HG03558 (cell line): ENCODE results near the gene THBS4.

Source experiments
- ATAC-seq: cut with Tn5 transposase; IDR thresholded peaks from one replicate; pipeline ENCODE4 v1.9.1; 2021; ENCODE audit warnings: moderate number of reproducible peaks; ENCODE audit not compliant: unreplicated experiment; ENCODE audit errors: extremely low read depth

THBS4 gene

GRCh38 chr5:80042330-80042729 is 7.2 kb downstream of the THBS4 start:
- ATAC-seq: no peak

GRCh38 chr5:80043187-80043586 is 8.0 kb downstream of the THBS4 start:
- no peak for ATAC-seq

DNA sequence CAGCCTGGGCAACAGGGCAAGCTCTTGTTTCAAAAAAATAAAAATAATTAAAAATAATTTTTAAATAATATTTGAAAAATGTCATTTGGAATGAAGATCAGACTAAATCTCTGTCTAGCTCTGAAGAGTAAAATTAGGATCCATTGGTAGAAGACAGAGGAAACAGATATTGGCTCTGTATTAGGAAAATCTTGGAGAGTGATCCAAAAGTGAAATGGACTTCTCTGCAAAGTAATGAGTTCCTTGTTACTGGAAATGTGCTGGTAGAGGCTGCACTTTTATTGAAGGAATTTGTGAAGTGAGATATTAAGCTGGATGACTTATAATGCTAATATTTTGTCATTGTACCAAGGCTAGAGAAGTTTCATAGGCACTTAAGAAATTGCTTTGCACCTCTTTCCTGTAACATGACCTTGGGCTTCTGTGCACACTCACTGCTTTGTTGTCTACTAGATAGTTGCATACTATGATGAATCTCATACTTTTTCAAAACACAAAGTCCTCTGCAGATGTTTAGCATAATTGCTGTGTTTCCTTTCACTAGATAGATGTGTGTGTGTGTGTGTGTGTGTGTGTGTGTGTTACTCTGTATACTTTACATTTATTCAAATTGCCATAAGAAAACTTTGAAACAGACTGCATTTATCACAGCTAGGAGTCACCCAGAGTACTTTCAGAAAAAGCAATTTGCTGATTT is 13.1 kb downstream of the THBS4 start:
- ATAC-seq: no peak

DNA sequence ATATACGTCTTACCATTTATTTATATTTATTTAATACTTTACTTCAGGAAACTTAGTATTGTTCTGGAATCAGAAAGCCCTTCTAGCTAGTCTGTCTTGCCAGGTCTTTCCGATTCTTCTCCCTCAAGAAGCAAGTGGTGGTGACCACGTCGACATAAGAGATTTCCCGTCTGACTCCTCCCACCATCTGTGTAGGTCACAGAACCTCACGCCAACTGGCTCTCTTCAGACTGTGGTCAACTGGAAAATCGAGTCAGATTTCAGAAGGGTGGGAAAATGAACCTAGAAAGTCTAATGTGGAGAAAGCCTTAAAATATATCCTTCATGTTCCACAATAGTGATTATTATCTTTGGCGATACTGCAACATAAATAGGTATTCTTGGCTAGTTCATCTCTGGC is 17.3 kb downstream of the THBS4 start:
- ATAC-seq: no peak

GRCh38 chr5:80054682-80055081 is 19.5 kb downstream of the THBS4 start:
- no peak for ATAC-seq

DNA sequence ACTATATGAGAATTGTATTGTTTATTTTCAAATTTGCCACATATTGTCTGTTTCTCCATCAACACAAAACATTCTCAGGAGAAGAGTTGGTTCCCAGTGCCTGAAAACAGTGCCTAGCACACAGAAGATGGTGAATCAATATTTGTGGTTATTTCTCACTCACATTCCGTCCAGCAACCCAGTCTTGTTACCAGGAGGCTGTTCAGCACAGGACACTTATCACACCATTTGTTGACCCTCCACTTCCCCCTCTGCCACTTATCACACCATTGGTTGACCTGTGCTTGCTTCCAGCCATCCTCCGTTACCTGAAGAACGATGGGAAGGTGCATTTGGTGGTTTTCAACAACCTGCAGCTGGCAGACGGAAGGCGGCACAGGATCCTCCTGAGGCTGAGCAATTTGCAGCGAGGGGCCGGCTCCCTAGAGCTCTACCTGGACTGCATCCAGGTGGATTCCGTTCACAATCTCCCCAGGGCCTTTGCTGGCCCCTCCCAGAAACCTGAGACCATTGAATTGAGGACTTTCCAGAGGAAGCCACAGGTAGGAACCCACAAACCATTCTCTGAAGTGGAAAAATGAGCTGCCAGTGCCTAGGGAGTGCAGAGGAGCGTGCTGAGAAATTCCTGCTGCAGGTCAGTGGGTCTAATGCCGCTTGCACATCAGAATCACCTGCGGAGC is 20.5 kb downstream of the THBS4 start:
- ATAC-seq: no peak

DNA sequence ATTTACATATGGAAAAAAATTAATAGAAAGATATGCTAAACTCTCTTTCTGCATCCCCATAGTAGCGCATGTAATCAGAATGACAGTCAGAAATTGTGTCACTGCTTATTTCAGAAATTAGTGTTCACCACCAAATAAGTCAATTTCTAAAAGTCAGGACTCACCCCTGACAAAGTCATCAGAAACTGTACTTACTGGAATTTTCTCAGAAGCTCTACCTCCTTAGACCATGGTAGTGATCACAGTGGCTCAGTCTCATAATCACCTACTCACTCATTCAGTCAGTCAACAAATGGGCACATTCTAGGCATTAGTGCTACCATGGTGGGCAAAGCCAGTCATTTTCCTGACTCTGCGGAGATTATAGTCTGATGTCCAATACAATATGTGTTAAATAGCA is 22.0 kb downstream of the THBS4 start:
- no peak for ATAC-seq

DNA sequence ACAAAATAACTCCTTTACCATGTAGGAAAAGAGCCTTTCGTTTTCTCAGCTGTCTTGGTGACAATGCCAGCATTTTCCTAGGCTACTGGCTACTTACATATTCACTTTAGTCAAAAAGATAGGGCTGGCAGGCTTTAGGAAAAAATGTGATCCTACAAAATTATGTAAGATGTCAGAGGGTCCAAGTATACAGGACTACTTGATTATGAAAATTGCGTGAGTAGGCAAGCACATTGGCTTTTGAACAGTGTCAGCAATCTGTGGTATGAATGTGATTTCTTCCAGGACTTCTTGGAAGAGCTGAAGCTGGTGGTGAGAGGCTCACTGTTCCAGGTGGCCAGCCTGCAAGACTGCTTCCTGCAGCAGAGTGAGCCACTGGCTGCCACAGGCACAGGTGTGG is 22.8 kb downstream of the THBS4 start:
- no peak for ATAC-seq

DNA sequence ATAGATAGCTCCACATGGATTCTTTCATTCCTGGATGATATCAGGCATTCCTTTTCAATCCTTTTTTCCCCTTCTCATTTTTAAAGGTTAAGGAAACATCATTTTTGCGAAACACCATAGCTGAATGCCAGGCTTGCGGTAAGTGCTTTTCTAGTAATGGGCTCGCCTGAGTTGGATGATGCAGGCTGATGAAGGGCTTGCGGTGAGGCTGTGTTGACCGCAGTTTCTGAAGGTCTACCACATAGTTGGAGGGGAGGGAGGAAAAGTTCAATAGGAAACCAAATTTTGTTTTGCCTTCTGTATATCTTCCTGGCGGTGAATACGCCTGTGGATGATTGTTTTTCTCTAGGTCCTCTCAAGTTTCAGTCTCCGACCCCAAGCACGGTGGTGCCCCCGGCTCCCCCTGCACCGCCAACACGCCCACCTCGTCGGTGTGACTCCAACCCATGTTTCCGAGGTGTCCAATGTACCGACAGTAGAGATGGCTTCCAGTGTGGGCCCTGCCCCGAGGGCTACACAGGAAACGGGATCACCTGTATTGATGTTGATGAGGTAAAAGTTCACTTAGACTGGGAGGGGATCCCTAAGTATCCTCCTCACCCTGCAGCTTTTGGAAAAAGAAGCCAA is 24.3 kb downstream of the THBS4 start:
- no peak for ATAC-seq

GRCh38 chr5:80060966-80061365 is 25.8 kb downstream of the THBS4 start:
- no peak for ATAC-seq

GRCh38 chr5:80061547-80061946 is 26.4 kb downstream of the THBS4 start:
- ATAC-seq: no peak

DNA sequence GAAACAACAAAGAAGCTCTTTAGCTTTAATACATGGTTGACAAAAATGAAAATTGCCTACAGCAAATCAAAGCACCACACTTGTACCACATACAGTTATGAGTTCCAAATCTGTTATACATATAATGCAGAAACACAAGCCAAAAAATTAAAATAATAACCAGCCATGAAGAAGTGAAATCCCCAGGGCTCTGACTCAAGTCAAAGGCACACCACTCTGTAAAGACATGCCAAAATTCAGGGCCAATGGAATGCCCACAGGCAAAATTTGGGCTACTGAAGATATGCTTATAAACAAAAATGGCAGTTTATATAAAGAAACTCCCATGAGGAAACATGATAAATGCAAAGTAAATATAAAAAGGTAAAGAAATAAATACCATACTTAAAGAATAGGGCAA is 29.0 kb downstream of the THBS4 start:
- ATAC-seq: no peak

DNA sequence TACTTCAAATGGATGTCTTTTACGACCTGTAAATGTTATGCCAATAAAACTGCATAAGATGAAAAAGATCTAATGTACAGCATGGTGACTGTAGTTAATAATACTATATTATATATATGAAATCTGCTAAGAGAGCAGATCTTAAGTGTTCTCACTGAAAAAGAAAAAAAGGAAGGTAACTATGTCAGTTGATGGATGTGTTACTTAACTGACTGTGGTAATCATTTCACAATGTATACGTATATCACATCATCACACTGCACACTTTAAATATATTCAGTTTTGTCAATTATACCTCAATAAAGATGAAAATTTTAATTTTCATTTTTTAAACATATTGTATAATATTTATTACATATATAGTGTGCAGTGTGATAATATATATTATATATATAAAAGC is 31.9 kb downstream of the THBS4 start:
- no peak for ATAC-seq

DNA sequence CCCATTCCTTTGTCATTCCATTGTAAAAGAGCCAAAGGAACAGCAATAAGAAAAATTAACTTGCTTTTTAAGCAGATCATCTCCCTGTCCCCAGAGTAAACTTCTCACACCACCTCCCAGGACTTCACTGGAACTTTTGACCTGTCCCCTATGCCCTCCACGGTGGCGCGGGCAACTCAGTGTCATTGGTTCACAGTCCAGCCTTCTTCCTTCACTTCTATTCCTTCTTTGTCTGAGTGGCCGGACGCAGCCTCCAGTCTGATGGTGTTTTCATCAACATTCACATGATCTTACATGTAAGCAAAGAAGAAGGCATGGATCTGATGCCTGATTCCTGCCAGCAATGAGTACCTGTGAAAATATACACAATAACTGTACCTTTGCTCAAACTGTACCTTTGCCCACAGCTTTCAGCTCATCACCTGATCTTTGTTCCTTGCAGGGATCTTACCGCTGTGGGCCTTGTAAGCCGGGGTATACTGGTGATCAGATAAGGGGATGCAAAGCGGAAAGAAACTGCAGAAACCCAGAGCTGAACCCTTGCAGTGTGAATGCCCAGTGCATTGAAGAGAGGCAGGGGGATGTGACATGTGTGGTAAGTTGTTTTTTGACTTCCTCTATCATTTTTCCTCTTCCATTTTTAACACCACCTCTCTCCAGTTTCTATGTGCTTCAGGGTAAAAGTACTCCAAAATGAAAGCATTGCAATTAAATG is 32.5 kb downstream of the THBS4 start:
- no peak for ATAC-seq

DNA sequence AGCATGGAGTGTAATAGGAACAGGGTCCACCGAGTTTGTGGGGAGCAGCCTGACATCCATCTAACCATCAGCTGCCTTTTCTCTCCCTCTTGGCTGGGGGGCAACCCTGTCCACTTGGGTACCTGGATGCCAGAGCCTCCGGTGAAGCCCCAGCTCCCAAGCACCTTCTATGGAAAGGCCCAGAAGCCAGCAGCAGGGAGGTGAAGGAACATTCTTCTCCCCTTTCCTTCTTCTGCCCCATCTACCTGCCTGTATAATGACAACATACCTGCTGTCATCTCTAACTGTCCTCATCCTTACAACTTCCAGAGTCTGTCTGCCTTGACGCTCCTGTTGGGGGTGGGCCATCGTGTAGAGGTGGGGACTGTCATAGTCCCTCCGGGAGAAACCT is 33.1 kb downstream of the THBS4 start:
- ATAC-seq: no peak

GRCh38 chr5:80068775-80069174 is 33.6 kb downstream of the THBS4 start:
- ATAC-seq: no peak

GRCh38 chr5:80069251-80069800 is 34.2 kb downstream of the THBS4 start:
- ATAC-seq: no peak

DNA sequence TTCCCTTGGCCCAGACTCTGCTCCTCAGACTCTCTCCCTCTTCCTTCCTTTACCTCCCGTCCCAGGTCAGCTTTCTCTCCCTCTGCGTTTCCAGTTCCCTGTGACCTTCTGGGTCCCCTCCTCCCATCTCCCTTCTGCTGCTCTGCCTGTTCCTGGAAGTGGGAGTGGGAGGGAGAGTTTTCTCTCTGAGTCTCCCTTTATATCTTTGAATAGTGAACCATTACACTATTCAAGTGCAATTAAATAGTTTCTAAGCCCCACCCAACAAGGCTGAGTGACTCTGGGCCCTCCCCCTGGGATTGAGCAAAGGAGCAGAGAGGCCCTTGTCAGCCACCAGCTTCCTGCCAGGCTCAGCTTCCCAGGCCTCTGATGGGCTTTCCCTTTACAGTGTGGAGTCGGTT is 34.8 kb downstream of the THBS4 start:
- no peak for ATAC-seq

GRCh38 chr5:80070338-80071056 is 35.3 kb downstream of the THBS4 start:
- ATAC-seq: no peak

DNA sequence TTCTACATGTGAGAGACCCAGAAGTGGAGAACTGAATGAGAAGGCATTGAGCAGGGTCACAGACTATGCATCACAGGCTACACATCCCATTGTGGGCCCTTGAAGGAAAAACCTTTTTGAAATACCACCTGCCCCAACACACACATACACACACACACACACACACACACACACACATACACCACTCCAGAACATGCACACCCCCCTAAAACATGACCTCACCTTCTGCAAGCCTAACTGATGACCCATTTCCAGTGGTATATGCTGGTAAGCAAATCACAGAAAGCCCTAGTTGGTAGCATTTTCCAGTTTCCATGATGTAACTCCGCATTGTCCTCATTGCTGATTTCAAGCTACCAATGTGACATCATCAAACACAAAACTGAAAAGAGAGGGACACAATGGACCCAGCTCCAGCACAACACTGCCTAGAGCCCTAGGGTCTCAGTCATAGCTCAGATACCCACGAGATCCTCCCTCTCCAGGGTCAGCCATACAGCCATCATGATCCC is 36.4 kb downstream of the THBS4 start:
- ATAC-seq: no peak
